Measurements from ENCODE around the gene IPO11.

Gene IPO11

GRCh38 chr5:62593331-62593730 is 180.8 kb downstream of the IPO11 start:
- no peak overlapping the region for H3K9ac ChIP-seq (ENCODE audit: low read depth, low read length)

GRCh38 chr5:62594364-62594984 is 181.9 kb downstream of the IPO11 start:
- no peak overlapping the region for H3K27ac ChIP-seq (ENCODE audit: low read length)
- peaks cover 16% of the 10 kb centered on the region for H3K4me1 ChIP-seq (ENCODE audit: insufficient read depth, low read length)

More at GRCh38 chr5:62593331-62593730, 180.8 kb downstream of the IPO11 start:
- H3K4me3 ChIP-seq (ENCODE audit: low read length) = no peak overlapping the region
- H3K27ac ChIP-seq (ENCODE audit: low read length) = no peak overlapping the region
- H3K36me3 ChIP-seq (ENCODE audit: insufficient read depth, low read depth, low read length) = peaks cover 22% of the 10 kb centered on the region
- no peaks in the 10 kb centered on the region for H3K9me3 ChIP-seq (ENCODE audit: insufficient read depth, low read depth, low read length)
- H3K27me3 ChIP-seq (ENCODE audit: insufficient read depth, low read length) = no peaks in the 10 kb centered on the region
- peaks cover 16% of the 10 kb centered on the region for H3K4me1 ChIP-seq (ENCODE audit: insufficient read depth, low read length)

GRCh38 chr5:62596096-62596495 is 183.5 kb downstream of the IPO11 start:
- Histone ChIP-seq H3K9ac (ENCODE audit: low read depth, low read length) (no peak overlapping the region), H3K4me1 (ENCODE audit: insufficient read depth, low read length) (peaks cover 16% of the 10 kb centered on the region), H3K9me3 (ENCODE audit: insufficient read depth, low read depth, low read length) (no peaks in the 10 kb centered on the region), H3K36me3 (ENCODE audit: insufficient read depth, low read depth, low read length) (peaks cover 20% of the 10 kb centered on the region), H3K4me3 (ENCODE audit: low read length) (no peak overlapping the region), H3K27me3 (ENCODE audit: insufficient read depth, low read length) (no peaks in the 10 kb centered on the region), H3K27ac (ENCODE audit: low read length) (no peak overlapping the region)

More at GRCh38 chr5:62594364-62594984, 181.9 kb downstream of the IPO11 start:
- Histone ChIP-seq H3K9me3 (ENCODE audit: insufficient read depth, low read depth, low read length) (no peaks in the 10 kb centered on the region), H3K9ac (ENCODE audit: low read depth, low read length) (0 out of 2 replicates have a peak overlapping the region, but pooled peaks have one; percentile 2), H3K36me3 (ENCODE audit: insufficient read depth, low read depth, low read length) (peaks cover 20% of the 10 kb centered on the region), H3K27me3 (ENCODE audit: insufficient read depth, low read length) (no peaks in the 10 kb centered on the region), H3K4me3 (ENCODE audit: low read length) (no peak overlapping the region)

- no peak overlapping the region for H3K4me3 ChIP-seq (ENCODE audit: low read length)
- H3K27ac ChIP-seq (ENCODE audit: low read length) = no peak overlapping the region
- peaks cover 16% of the 10 kb centered on the region for H3K4me1 ChIP-seq (ENCODE audit: insufficient read depth, low read length)
- H3K27me3 ChIP-seq (ENCODE audit: insufficient read depth, low read length) = no peaks in the 10 kb centered on the region
- no peak overlapping the region for H3K9ac ChIP-seq (ENCODE audit: low read depth, low read length)
- peaks cover 15% of the 10 kb centered on the region for H3K36me3 ChIP-seq (ENCODE audit: insufficient read depth, low read depth, low read length)
- H3K9me3 ChIP-seq (ENCODE audit: insufficient read depth, low read depth, low read length) = no peaks in the 10 kb centered on the region
These were observed 184.1 kb downstream of the IPO11 start for GRCh38 chr5:62596691-62597090.

- no peak overlapping the region for H3K9ac ChIP-seq (ENCODE audit: low read depth, low read length)
- H3K4me1 ChIP-seq (ENCODE audit: insufficient read depth, low read length) = peaks cover 16% of the 10 kb centered on the region
- no peak overlapping the region for H3K4me3 ChIP-seq (ENCODE audit: low read length)
- H3K27me3 ChIP-seq (ENCODE audit: insufficient read depth, low read length) = no peaks in the 10 kb centered on the region
- H3K36me3 ChIP-seq (ENCODE audit: insufficient read depth, low read depth, low read length) = peaks cover 13% of the 10 kb centered on the region
- no peak overlapping the region for H3K27ac ChIP-seq (ENCODE audit: low read length)
- no peaks in the 10 kb centered on the region for H3K9me3 ChIP-seq (ENCODE audit: insufficient read depth, low read depth, low read length)
These were observed 184.8 kb downstream of the IPO11 start for GRCh38 chr5:62597314-62597713.

GRCh38 chr5:62600560-62601252 is 188.1 kb downstream of the IPO11 start:
- no peak overlapping the region for H3K4me3 ChIP-seq (ENCODE audit: low read length)
- no peaks in the 10 kb centered on the region for H3K9me3 ChIP-seq (ENCODE audit: insufficient read depth, low read depth, low read length)
- H3K27ac ChIP-seq (ENCODE audit: low read length) = no peak overlapping the region
- H3K36me3 ChIP-seq (ENCODE audit: insufficient read depth, low read depth, low read length) = peaks cover 11% of the 10 kb centered on the region; the same call in 1 of the 2 replicates
- H3K4me1 ChIP-seq (ENCODE audit: insufficient read depth, low read length) = no peaks in the 10 kb centered on the region; the same call in 1 of the 2 replicates
- no peak overlapping the region for H3K9ac ChIP-seq (ENCODE audit: low read depth, low read length)
- no peaks in the 10 kb centered on the region for H3K27me3 ChIP-seq (ENCODE audit: insufficient read depth, low read length)

GRCh38 chr5:62603934-62604333 is 191.4 kb downstream of the IPO11 start:
- no peak overlapping the region for H3K4me3 ChIP-seq (ENCODE audit: low read length)
- H3K36me3 ChIP-seq (ENCODE audit: insufficient read depth, low read depth, low read length) = peaks cover 8% of the 10 kb centered on the region; the same call in 1 of the 2 replicates
- H3K9me3 ChIP-seq (ENCODE audit: insufficient read depth, low read depth, low read length) = no peaks in the 10 kb centered on the region
- H3K4me1 ChIP-seq (ENCODE audit: insufficient read depth, low read length) = no peaks in the 10 kb centered on the region; the same call in 1 of the 2 replicates
- H3K9ac ChIP-seq (ENCODE audit: low read depth, low read length) = no peak overlapping the region
- H3K27ac ChIP-seq (ENCODE audit: low read length) = no peak overlapping the region
- no peaks in the 10 kb centered on the region for H3K27me3 ChIP-seq (ENCODE audit: insufficient read depth, low read length)

GRCh38 chr5:62605638-62606037 is 193.1 kb downstream of the IPO11 start:
- peaks cover 7% of the 10 kb centered on the region; the same call in 1 of the 2 replicates for H3K36me3 ChIP-seq (ENCODE audit: insufficient read depth, low read depth, low read length)
- no peaks in the 10 kb centered on the region for H3K27me3 ChIP-seq (ENCODE audit: insufficient read depth, low read length)
- H3K9ac ChIP-seq (ENCODE audit: low read depth, low read length) = no peak overlapping the region

GRCh38 chr5:62606878-62607277 is 194.3 kb downstream of the IPO11 start:
- Histone ChIP-seq H3K27me3 (ENCODE audit: insufficient read depth, low read length) (no peaks in the 10 kb centered on the region), H3K36me3 (ENCODE audit: insufficient read depth, low read depth, low read length) (peaks cover 7% of the 10 kb centered on the region; the same call in 1 of the 2 replicates)

More at GRCh38 chr5:62605638-62606037, 193.1 kb downstream of the IPO11 start:
- Histone ChIP-seq H3K4me1 (ENCODE audit: insufficient read depth, low read length) (no peaks in the 10 kb centered on the region; the same call in 1 of the 2 replicates), H3K4me3 (ENCODE audit: low read length) (no peak overlapping the region), H3K9me3 (ENCODE audit: insufficient read depth, low read depth, low read length) (no peaks in the 10 kb centered on the region), H3K27ac (ENCODE audit: low read length) (no peak overlapping the region)

GRCh38 chr5:62607615-62608014 is 195.1 kb downstream of the IPO11 start:
- no peaks in the 10 kb centered on the region for H3K4me1 ChIP-seq (ENCODE audit: insufficient read depth, low read length)
- H3K27me3 ChIP-seq (ENCODE audit: insufficient read depth, low read length) = no peaks in the 10 kb centered on the region
- no peak overlapping the region for H3K9ac ChIP-seq (ENCODE audit: low read depth, low read length)
- no peaks in the 10 kb centered on the region for H3K9me3 ChIP-seq (ENCODE audit: insufficient read depth, low read depth, low read length)
- H3K36me3 ChIP-seq (ENCODE audit: insufficient read depth, low read depth, low read length) = peaks cover 7% of the 10 kb centered on the region; the same call in 1 of the 2 replicates
- no peak overlapping the region for H3K4me3 ChIP-seq (ENCODE audit: low read length)
- no peak overlapping the region for H3K27ac ChIP-seq (ENCODE audit: low read length)

More at GRCh38 chr5:62606878-62607277, 194.3 kb downstream of the IPO11 start:
- Histone ChIP-seq H3K4me3 (ENCODE audit: low read length) (no peak overlapping the region), H3K9me3 (ENCODE audit: insufficient read depth, low read depth, low read length) (no peaks in the 10 kb centered on the region), H3K27ac (ENCODE audit: low read length) (no peak overlapping the region), H3K9ac (ENCODE audit: low read depth, low read length) (no peak overlapping the region), H3K4me1 (ENCODE audit: insufficient read depth, low read length) (no peaks in the 10 kb centered on the region)

- H3K9ac ChIP-seq (ENCODE audit: low read depth, low read length) = no peak overlapping the region
- H3K27me3 ChIP-seq (ENCODE audit: insufficient read depth, low read length) = no peaks in the 10 kb centered on the region
- no peak overlapping the region for H3K4me3 ChIP-seq (ENCODE audit: low read length)
- peaks cover under 1% of the 10 kb centered on the region; the same call in 1 of the 2 replicates for H3K36me3 ChIP-seq (ENCODE audit: insufficient read depth, low read depth, low read length)
- no peak overlapping the region for H3K27ac ChIP-seq (ENCODE audit: low read length)
- H3K4me1 ChIP-seq (ENCODE audit: insufficient read depth, low read length) = no peaks in the 10 kb centered on the region
- no peaks in the 10 kb centered on the region for H3K9me3 ChIP-seq (ENCODE audit: insufficient read depth, low read depth, low read length)
These were observed 196.3 kb downstream of the IPO11 start for GRCh38 chr5:62608529-62609511.
